ENCODE results near the gene TMEM272. TPM values are rescaled to one million over a fixed set of nuclear protein-coding genes. Genes with fewer than 3 reads are reported as not detected.

The TMEM272 gene
- total RNA-seq, 1 donor from 2014 or later = not detected

- Histone ChIP-seq H3K4me2 (no peak overlapping the region), H3F3A (ENCODE audit: low read depth) (no peaks in the 10 kb centered on the region), H3K27ac (no peak overlapping the region), H4K20me1 (ENCODE audit: low read depth) (no peaks in the 10 kb centered on the region), H3K9ac (no peak overlapping the region), H3K4me1 (no peaks in the 10 kb centered on the region), H3K4me3 (no peak overlapping the region), H2AFZ (replicated peaks) (no peak overlapping the region), H3K36me3 (no peaks in the 10 kb centered on the region), H3K79me2 (ENCODE audit: low read depth) (no peaks in the 10 kb centered on the region), H3K27me3 (no peaks in the 10 kb centered on the region), H3K9me3 (ENCODE audit: low read depth) (no peaks in the 10 kb centered on the region)
- DNase-seq (ENCODE audit: low spot score) = no peak
- Mint-ChIP-seq H3K4me1 (peaks cover 14% of the 10 kb centered on the region), H3K9me3 (no peaks in the 10 kb centered on the region), H3K36me3 (peaks cover 3% of the 10 kb centered on the region), H3K4me3 (no peak overlapping the region), H3K27ac (no peak overlapping the region), H3K27me3 (ENCODE audit: insufficient read depth, low read depth) (peaks cover 5% of the 10 kb centered on the region)
- TF ChIP-seq EZH2phosphoT487 (IDR thresholded peaks at IDR 0.05) (no peak), EZH2 (IDR thresholded peaks at IDR 0.05) (no peak), CTCF (IDR thresholded peaks at IDR 0.05) (no peak)
These were observed 67.1 kb downstream of the TMEM272 start for GRCh38 chr13:51777921-51778320.

GRCh38 chr13:51776179-51776578 lies 68.8 kb downstream of the TMEM272 start:
- no peak for DNase-seq (ENCODE audit: low spot score)
- no peaks in the 10 kb centered on the region for H3K36me3 ChIP-seq
- no peaks in the 10 kb centered on the region for H4K20me1 ChIP-seq (ENCODE audit: low read depth)
- H3K79me2 ChIP-seq (ENCODE audit: low read depth) = no peaks in the 10 kb centered on the region
- H3K27me3 Mint-ChIP-seq (ENCODE audit: insufficient read depth, low read depth) = peaks cover 4% of the 10 kb centered on the region
- H3K27me3 ChIP-seq = no peaks in the 10 kb centered on the region
- no peak overlapping the region for H3K4me3 ChIP-seq
- no peaks in the 10 kb centered on the region for H3K9me3 ChIP-seq (ENCODE audit: low read depth)
- no peak overlapping the region for H3K27ac Mint-ChIP-seq
- no peaks in the 10 kb centered on the region for H3F3A ChIP-seq (ENCODE audit: low read depth)
- H3K4me2 ChIP-seq = no peak overlapping the region
- no peak for TF ChIP-seq EZH2 (IDR thresholded peaks at IDR 0.05)
- no peak for TF ChIP-seq EZH2phosphoT487 (IDR thresholded peaks at IDR 0.05)
- TF ChIP-seq CTCF (IDR thresholded peaks at IDR 0.05) = no peak
- H3K4me1 ChIP-seq = no peaks in the 10 kb centered on the region
- no peak overlapping the region for H2AFZ ChIP-seq (replicated peaks)
- H3K27ac ChIP-seq = no peak overlapping the region
- H3K9ac ChIP-seq = no peak overlapping the region
- H3K4me3 Mint-ChIP-seq = no peak overlapping the region
- peaks cover 8% of the 10 kb centered on the region for H3K4me1 Mint-ChIP-seq
- no peaks in the 10 kb centered on the region for H3K9me3 Mint-ChIP-seq
- H3K36me3 Mint-ChIP-seq = peaks cover 5% of the 10 kb centered on the region

GRCh38 chr13:51773515-51773914 lies 71.5 kb downstream of the TMEM272 start:
- H3K9me3 ChIP-seq (ENCODE audit: low read depth) = no peaks in the 10 kb centered on the region
- H2AFZ ChIP-seq (replicated peaks) = no peak overlapping the region
- Mint-ChIP-seq H3K27ac (no peak overlapping the region), H3K4me3 (no peak overlapping the region), H3K4me1 (peaks cover 6% of the 10 kb centered on the region), H3K36me3 (peaks cover 5% of the 10 kb centered on the region), H3K9me3 (no peaks in the 10 kb centered on the region), H3K27me3 (ENCODE audit: insufficient read depth, low read depth) (peaks cover 10% of the 10 kb centered on the region)
- H3K27ac ChIP-seq = no peak overlapping the region
- H3K4me3 ChIP-seq = no peak overlapping the region
- H3F3A ChIP-seq (ENCODE audit: low read depth) = no peaks in the 10 kb centered on the region
- TF ChIP-seq EZH2phosphoT487 (IDR thresholded peaks at IDR 0.05) (no peak), EZH2 (IDR thresholded peaks at IDR 0.05) (no peak), CTCF (IDR thresholded peaks at IDR 0.05) (no peak)
- H3K79me2 ChIP-seq (ENCODE audit: low read depth) = no peaks in the 10 kb centered on the region
- no peaks in the 10 kb centered on the region for H4K20me1 ChIP-seq (ENCODE audit: low read depth)
- H3K36me3 ChIP-seq = no peaks in the 10 kb centered on the region
- H3K4me1 ChIP-seq = no peaks in the 10 kb centered on the region
- no peaks in the 10 kb centered on the region for H3K27me3 ChIP-seq
- H3K4me2 ChIP-seq = no peak overlapping the region
- no peak overlapping the region for H3K9ac ChIP-seq
- DNase-seq (ENCODE audit: low spot score) = no peak
